Endothelial cell of umbilical vein (primary cell): ENCODE measurements around the gene RPL37A. TPM values are rescaled to one million over a fixed set of nuclear protein-coding genes. Genes with fewer than 3 reads are reported as not detected.
A peak's percentile ranks its signal among the peaks of the same experiment; 100 is the strongest.

Source experiments
- BruUV-seq: library from RNA; stranded (reverse); fragments of 400-500 nt; replicated peaks from 2 replicates; lab custom pipeline; 2021; lab: Mats Ljungman, UMichigan
- CTCF ChIA-PET: fragments of 300-600, 350-600 bp; sonication (Branson Sonifier 250); formaldehyde crosslinking; loops from one replicate; lab custom pipeline; 2021; ENCODE audit warnings: antibody characterized with exemption, inconsistent platforms; lab: Charles Lee
- POLR2A ChIA-PET: fragments of 300-600, 350-600 bp; sonication (Branson Sonifier 250); formaldehyde crosslinking; loops from one replicate; lab custom pipeline; 2021; ENCODE audit warnings: antibody characterized with exemption, inconsistent platforms; lab: Charles Lee
- DNase-seq: peaks from one replicate; pipeline ENCODE4 v3.0.0-alpha.2; 2011; ENCODE audit warnings: low read depth, low spot score
- FAIRE-seq: peaks from 2 replicates; lab custom pipeline; 2011; peaks lifted over from hg19 to GRCh38; lab: Jason Lieb, UNC
- H2AFZ ChIP-seq: 2 replicates; pipeline ENCODE4 v1.6.0; 2012; ENCODE audit warnings: low read depth, low read length, control low read depth, inconsistent platforms
- H3K27ac ChIP-seq: 2 replicates; pipeline ENCODE4 v1.5.1; 2011; ENCODE audit warnings: low read depth, mild to moderate bottlenecking, control low read depth, low read length, moderate library complexity; ENCODE audit not compliant: insufficient read depth
- H3K27me3 ChIP-seq, 2 experiments: 2 replicates each; pipeline versions ENCODE4 v1.6.0 to v1.6.1; 2011; ENCODE audit warnings: low read length in 2 of 2, mixed read lengths in 1 of 2; ENCODE audit not compliant: control insufficient read depth in 2 of 2, insufficient read depth in 2 of 2
- H3K36me3 ChIP-seq, 2 experiments: 2 replicates in 1 of 2; 3 replicates in 1 of 2; pipeline ENCODE4 v1.5.1; 2011; ENCODE audit warnings: low read length in 2 of 2, mild to moderate bottlenecking in 1 of 2, moderate library complexity in 1 of 2; ENCODE audit not compliant: control insufficient read depth in 2 of 2, insufficient read depth in 2 of 2; ENCODE audit errors: extremely low read depth in 1 of 2
- H3K4me1 ChIP-seq: 3 replicates; pipeline ENCODE4 v1.5.1; 2011; ENCODE audit warnings: mild to moderate bottlenecking, low read length; ENCODE audit not compliant: control insufficient read depth, insufficient read depth; ENCODE audit errors: extremely low read depth
- H3K4me2 ChIP-seq: 2 replicates; pipeline ENCODE4 v1.6.1; 2011; ENCODE audit warnings: low read length, control low read depth, mixed read lengths; ENCODE audit not compliant: insufficient read depth
- H3K4me3 ChIP-seq, 3 experiments: fragments of 200-600 bp in 1 of 3; sonication (generic), shearing (Covaris generic) in 1 of 3; replicated peaks in 1 of 3; 2 replicates each; pipeline ENCODE4 v1.5.1; 2011 to 2016; ENCODE audit warnings: control low read depth in 3 of 3, low read length in 3 of 3, mild to moderate bottlenecking in 2 of 3, inconsistent platforms in 1 of 3, low read depth in 1 of 3, moderate library complexity in 1 of 3; ENCODE audit not compliant: insufficient read depth in 1 of 3
- H3K79me2 ChIP-seq: 2 replicates; pipeline ENCODE4 v1.6.0; 2012; ENCODE audit warnings: low read length, inconsistent platforms; ENCODE audit not compliant: control insufficient read depth, insufficient read depth
- H3K9ac ChIP-seq: replicated peaks from 2 replicates; pipeline ENCODE3; 2011; ENCODE audit warnings: low read length, control low read depth; ENCODE audit not compliant: insufficient read depth; ENCODE audit errors: extremely low read depth
- H3K9me1 ChIP-seq: replicated peaks from 3 replicates; pipeline ENCODE4 v1.6.0; 2011; ENCODE audit warnings: mild to moderate bottlenecking, low read length; ENCODE audit not compliant: control insufficient read depth, insufficient read depth; ENCODE audit errors: extremely low read depth
- H3K9me3 ChIP-seq: replicated peaks from 2 replicates; pipeline ENCODE4 v1.5.1; 2012; ENCODE audit warnings: low read length, inconsistent platforms; ENCODE audit not compliant: control insufficient read depth, insufficient read depth
- H4K20me1 ChIP-seq: replicated peaks from 2 replicates; pipeline ENCODE3; 2011; ENCODE audit warnings: mild to moderate bottlenecking, low read length; ENCODE audit not compliant: control insufficient read depth, insufficient read depth; ENCODE audit errors: extremely low read depth
- EZH2 ChIP-seq: IDR thresholded peaks from 2 replicates; pipeline ENCODE4 v1.6.1; 2012; ENCODE audit warnings: borderline replicate concordance, low read depth, mild to moderate bottlenecking, moderate library complexity, low read length, inconsistent platforms; ENCODE audit not compliant: severe bottlenecking
- FOS ChIP-seq: IDR thresholded peaks from 2 replicates; pipeline ENCODE4 v1.6.1; 2011; ENCODE audit warnings: mild to moderate bottlenecking, low read length, moderate library complexity, borderline replicate concordance; ENCODE audit not compliant: insufficient read depth
- GATA2 ChIP-seq: IDR thresholded peaks from 2 replicates; pipeline ENCODE4 v1.7.0; 2011; ENCODE audit warnings: low read depth, mild to moderate bottlenecking, moderate library complexity, mixed read lengths, low read length; ENCODE audit not compliant: insufficient read length, insufficient read depth
- JUN ChIP-seq: IDR thresholded peaks from 2 replicates; pipeline ENCODE4 v1.6.1; 2011; ENCODE audit warnings: borderline replicate concordance, low read depth; ENCODE audit not compliant: insufficient read length, insufficient read depth
- MYC ChIP-seq: IDR thresholded peaks from one replicate; pipeline ENCODE4 v1.6.1; 2011; ENCODE audit warnings: mild to moderate bottlenecking, low read depth, low read length
- POLR2A ChIP-seq: IDR thresholded peaks from 2 replicates; pipeline ENCODE4 v1.6.1; 2012; ENCODE audit warnings: low read depth, mild to moderate bottlenecking, control low read depth, low read length
- POLR2AphosphoS5 ChIP-seq: IDR thresholded peaks from 2 replicates; pipeline ENCODE4 v1.6.1; 2012; ENCODE audit warnings: low read depth, mild to moderate bottlenecking, control low read depth, low read length, moderate library complexity; ENCODE audit not compliant: insufficient read depth
- dilution Hi-C: fragments of 300-500 bp; cut with MboI; formaldehyde crosslinking; loops from one replicate; pipeline ENCODE4 v1.15.0; 2019; ENCODE audit warnings: low sequenced_read_pairs; ENCODE audit not compliant: extremely low pct_ligation_motif_present
- intact Hi-C: fragments of 100-400 bp; cut with micrococcal nuclease; formaldehyde crosslinking; loops from one replicate; pipeline ENCODE4 v1.10.0; 2022
- polyA plus RNA-seq, 4 experiments: library from polyadenylated mRNA; depleted of rRNA in 3 of 4; stranded (reverse) in 3 of 4; unstranded in 1 of 4; fragments of >200 nt; gene quantifications; 2 replicates each; pipeline versions ENCODE4 v1.2.1 to v1.2.3, GENCODE V29; 2011 to 2012; ENCODE audit warnings: missing spikeins in 1 of 4
- total RNA-seq: library from RNA; stranded (reverse); gene quantifications from 2 replicates; pipeline ENCODE4 v1.2.3, GENCODE V29; 2021
- TF ChIP-seq, protein P1 (sequence below): IDR thresholded peaks from 2 replicates; pipeline ENCODE4 v1.6.1; 2011; ENCODE audit not compliant: insufficient read depth, insufficient read length
- TF ChIP-seq, protein P2 (sequence below), 2 donors: IDR thresholded peaks; 1 replicate in 1 of 2; 2 replicates in 1 of 2; pipeline ENCODE4 v1.5.1; 2011; ENCODE audit warnings: low read length in 2 of 2, mild to moderate bottlenecking in 2 of 2, moderate library complexity in 2 of 2, control low read depth in 1 of 2, inconsistent platforms in 1 of 2, low read depth in 1 of 2; ENCODE audit not compliant: insufficient read depth in 1 of 2; ENCODE audit errors: extremely low read depth in 1 of 2

Gene RPL37A
- total and polyA plus RNA-seq, 2 donors (not counting 3 experiments of a cell fraction or from before 2014, with no cell fraction given) = 1,889 to 2,628 TPM

DNA sequence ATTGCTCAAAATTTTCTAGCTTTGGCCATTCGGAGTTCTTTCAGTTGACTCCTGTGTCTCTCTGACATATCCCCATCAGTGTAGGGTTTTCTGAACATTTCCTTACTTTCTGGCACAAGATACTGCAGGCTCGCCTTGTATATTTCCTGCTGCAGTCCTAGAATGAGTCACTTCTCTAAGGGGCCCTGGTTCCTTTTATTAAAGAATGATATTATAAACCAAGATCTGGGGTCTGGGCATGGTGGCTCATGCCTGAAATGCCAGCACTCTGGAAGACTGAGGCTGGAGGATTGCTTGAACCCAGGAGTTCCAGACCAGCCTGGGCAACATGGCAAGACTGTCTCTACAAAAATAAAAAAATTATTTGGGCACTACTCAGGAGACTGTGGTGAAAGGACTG lies 3.0 kb upstream of the RPL37A start:
- H2AFZ ChIP-seq = no peak overlapping the region

More for the DNA sequence above, 3.0 kb upstream of the RPL37A start:
- Histone ChIP-seq H3K36me3 (peaks cover 3 to 6% of the 10 kb centered on the region in 2 experiments), H3K4me2 (peak overlapping the region; percentile 43), H3K4me1 (peaks cover 55% of the 10 kb centered on the region), H3K4me3 (no peak overlapping the region), H3K27me3 (no peaks in the 10 kb centered on the region), H3K9me3 (no peaks in the 10 kb centered on the region), H3K9me1 (no peaks in the 10 kb centered on the region), H3K79me2 (peaks cover 20% of the 10 kb centered on the region), H3K27ac (peak overlapping the region; percentile 30), H3K9ac (no peak overlapping the region), H4K20me1 (no peaks in the 10 kb centered on the region)
- TF ChIP-seq JUN = peak; percentile 67
- TF ChIP-seq, protein P1, sequence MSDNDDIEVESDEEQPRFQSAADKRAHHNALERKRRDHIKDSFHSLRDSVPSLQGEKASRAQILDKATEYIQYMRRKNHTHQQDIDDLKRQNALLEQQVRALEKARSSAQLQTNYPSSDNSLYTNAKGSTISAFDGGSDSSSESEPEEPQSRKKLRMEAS = no peak
- no peak for TF ChIP-seq MYC
- no peak for TF ChIP-seq GATA2
- TF ChIP-seq EZH2 = no peak
- TF ChIP-seq POLR2A = no peak
- TF ChIP-seq, protein P2, sequence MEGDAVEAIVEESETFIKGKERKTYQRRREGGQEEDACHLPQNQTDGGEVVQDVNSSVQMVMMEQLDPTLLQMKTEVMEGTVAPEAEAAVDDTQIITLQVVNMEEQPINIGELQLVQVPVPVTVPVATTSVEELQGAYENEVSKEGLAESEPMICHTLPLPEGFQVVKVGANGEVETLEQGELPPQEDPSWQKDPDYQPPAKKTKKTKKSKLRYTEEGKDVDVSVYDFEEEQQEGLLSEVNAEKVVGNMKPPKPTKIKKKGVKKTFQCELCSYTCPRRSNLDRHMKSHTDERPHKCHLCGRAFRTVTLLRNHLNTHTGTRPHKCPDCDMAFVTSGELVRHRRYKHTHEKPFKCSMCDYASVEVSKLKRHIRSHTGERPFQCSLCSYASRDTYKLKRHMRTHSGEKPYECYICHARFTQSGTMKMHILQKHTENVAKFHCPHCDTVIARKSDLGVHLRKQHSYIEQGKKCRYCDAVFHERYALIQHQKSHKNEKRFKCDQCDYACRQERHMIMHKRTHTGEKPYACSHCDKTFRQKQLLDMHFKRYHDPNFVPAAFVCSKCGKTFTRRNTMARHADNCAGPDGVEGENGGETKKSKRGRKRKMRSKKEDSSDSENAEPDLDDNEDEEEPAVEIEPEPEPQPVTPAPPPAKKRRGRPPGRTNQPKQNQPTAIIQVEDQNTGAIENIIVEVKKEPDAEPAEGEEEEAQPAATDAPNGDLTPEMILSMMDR (IDR thresholded peaks at IDR 0.05; ENCODE audit: extremely low read depth in 1 of 2, insufficient read depth in 1 of 2, low read depth in 1 of 2, low read length in 2 of 2) = no peak
- peak; percentile 11 for TF ChIP-seq POLR2AphosphoS5
- TF ChIP-seq FOS = peak; percentile 92
- no TSS peak for BruUV-seq
- intact Hi-C loops (loop anchor here (5.0 to 10.0 kb wide), 3 partner anchors 181 to 383 kb away; no protein-coding TSS in a partner anchor), dilution Hi-C loops (no loop called here)
- DNase-seq (peak; percentile 77), FAIRE-seq (peak; percentile 77)
- CTCF ChIA-PET = interaction anchor here (0.7 kb wide), 1 partner anchor 296 kb away, joined by 3 read pairs; no protein-coding TSS in a partner anchor
- POLR2A ChIA-PET = no interaction called here
